HG02870 (cell line): ENCODE results near the gene FOXB1.

Experiments
- ATAC-seq: cut with Tn5 transposase; IDR thresholded peaks from one replicate; pipeline ENCODE4 v1.9.1; 2021; ENCODE audit warnings: mild to moderate bottlenecking, moderate library complexity; ENCODE audit not compliant: unreplicated experiment

FOXB1 gene

DNA sequence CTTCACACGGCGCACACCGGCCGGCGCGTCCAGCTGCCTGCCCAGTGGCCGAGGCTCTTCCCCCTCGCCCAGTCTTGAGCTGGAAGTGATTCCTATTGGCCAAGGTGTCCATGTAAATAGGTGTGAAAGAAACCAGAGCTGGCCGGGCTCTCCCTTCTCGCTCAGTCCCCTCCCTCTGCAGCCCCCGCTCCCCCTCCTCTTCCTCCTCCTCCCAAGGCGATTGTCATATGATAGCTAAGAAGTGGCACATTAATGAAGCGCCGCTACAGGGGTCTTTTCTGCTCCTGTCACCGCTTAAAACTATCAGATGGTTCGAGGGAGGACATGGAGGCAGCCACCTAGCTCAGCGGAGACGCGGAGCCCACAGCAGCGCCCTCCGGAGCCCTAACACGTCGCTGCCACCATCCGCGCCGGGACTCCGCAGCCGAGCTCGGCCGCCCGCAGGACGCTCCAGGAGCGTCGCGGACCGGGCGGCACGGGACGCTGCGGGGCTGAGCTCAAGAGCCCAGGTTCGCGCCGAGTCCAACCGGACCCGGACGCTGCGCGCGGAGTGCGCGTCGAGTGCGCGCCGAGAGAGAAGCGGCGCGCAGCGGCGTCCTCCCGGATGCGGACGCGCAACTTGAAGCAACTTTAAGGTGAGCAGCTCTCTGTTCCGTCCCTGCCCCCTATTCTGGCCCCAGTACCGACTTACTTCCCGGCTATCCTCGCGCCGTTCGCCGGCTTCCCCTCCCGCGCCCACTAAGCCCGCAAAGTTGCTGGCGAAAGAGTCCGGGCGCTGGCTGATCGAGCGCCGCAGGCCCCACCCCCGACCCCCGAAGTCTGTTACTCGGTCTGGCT lies at the start of gene FOXB1:
Gene FOXB1, plus strand, starts transcription at position 303 of the 837 bp plus-strand sequence. CDS start 653 bp downstream, outside the sequence.
- ATAC-seq = no peak

DNA sequence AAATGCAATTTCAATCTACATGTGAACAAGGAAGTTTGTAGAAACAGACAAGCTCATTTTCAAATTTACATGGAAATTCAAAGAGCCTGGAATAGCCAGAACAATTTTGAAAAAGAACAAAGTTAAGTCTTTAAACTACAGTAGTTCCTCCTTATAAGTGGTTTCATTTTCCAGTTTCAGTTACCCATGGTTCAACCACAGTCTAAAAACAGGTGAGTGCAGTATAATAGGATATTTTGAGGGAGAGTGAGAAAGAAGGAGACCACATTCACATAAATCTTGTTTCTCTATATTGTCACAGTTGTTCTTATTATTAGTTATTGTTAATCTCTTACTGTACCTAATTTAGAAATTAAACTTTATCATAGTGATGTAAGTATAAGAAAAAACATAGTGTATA lies 45.8 kb upstream of the FOXB1 start:
- no peak for ATAC-seq

DNA sequence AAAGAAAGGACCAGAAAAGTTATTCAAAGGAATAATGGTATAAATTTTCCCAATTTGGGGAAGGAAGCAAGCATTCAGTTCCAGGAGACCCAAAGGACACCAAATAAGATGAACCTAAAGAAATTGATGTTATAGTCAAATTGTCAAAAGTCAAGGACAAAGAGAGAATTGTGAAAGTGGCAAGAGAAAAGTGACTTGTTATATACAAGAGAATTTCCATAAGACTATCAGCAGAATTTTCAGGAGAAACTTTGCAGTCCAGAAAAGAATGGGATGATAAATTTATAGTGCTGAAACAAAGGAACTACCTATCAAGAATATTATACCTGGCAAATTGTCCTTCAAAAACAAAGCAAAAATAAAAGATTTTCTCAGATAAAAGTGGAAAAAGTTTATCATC lies 43.8 kb upstream of the FOXB1 start:
- no peak for ATAC-seq

DNA sequence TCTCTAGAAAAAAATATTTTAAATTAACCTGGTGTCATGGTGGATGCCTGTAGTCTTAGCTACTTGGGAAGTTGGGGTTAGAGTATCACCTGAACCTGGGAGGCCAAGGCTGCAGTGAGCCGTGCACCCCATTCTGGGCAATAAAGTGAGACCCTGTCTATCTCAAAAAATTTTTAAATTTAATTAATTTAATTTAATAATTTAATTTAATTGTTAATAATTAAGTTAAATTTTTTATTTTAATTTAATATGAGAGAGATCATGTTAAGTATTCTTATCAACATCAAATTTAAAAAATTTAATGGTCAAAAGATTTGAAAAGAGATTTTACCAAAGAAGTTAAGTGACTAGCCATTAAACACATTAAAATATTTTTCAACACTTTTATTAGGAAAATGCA lies 40.8 kb upstream of the FOXB1 start:
- no peak for ATAC-seq

DNA sequence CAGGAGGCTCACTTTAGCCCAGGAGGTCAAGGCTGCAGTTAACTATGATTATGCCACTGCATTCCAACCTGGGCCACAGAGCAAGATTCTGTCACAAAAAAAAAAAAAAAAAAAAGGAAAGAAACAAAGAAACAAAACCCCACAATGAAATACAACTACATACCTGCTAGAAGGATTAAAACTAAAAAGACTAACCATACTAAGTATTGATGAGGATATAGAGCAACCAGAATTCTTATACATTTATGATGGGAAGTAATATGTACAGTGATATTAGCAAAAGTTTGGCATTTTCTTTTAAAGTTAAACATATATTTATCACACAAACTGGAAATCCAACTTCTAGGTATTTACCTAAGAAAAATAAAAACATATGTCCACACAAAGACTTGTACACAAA lies 40.2 kb upstream of the FOXB1 start:
- ATAC-seq = no peak

DNA sequence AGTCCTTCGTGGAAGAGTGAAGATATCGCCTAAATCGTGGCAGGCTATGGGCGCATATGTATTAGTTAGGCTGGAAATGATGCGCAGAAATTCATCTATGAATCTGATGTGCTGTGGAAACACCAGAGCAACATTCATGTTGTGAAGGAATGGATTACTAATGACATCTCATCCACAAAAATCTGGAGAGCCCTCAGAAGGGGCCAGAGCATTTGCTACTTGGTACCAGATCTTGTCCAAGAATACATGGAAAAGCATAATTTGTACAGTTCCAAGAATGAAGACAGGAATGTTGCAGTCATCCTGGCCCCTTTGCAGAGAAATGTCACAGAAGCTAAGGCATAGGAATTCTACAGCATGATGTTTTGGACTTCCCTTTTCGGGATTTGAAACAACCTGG lies 38.4 kb upstream of the FOXB1 start:
- ATAC-seq = no peak

DNA sequence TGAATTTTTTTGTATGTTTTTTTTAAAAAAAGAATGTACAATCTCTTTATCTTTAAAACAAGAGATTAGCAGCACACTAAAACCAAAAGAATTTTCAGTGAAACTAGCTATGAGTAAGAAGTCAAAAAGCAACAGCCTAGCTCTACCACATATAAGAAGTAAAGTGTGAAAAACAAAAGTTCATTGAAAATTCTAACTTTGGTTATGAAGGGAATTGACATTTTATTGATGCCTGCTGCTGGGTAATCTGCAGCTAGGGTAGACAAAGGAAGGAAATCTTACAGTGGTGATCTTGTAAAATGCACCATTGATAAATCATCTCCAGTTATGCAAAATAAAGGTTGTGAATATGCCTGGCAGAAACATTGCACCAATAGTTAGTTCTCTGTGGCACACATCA lies 37.8 kb upstream of the FOXB1 start:
- no peak for ATAC-seq

DNA sequence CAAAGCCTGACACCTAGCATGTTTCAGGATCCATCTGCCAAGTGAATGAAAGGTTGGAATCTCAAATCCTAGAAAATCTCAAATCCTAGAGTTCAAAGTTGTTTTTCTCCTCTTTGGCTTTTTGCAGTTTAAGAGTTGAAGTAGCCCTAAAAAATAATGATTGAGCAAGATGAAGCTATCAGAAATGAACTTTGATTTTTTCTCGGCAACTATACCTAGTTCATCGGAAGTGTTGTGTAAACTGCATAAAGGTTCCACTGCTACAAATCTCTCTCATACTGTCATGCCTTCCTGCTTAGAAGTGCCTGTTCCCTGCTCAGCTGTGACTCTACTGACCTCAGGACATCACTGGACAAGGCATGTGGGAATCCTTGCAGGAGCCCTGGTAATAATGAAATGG lies 35.8 kb upstream of the FOXB1 start:
- no peak for ATAC-seq

DNA sequence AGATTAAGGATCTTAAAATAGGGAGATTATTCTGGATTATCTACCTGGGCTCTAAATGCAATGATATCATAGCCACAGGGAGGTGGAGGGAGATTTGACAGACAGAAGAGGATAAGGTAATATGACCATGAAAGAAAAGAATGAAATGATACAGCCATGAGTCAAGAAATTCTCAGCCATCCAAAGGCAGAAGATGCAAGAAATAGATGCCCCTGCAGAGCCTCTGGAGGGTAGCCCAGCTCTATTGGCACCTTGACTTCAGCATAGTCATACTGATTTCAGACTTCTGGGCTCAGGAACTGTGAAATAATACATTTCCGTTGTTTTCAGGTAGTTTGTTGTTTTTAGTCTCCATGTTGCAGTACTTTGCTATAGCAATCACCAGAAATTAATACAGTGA lies 31.9 kb upstream of the FOXB1 start:
- ATAC-seq = no peak

DNA sequence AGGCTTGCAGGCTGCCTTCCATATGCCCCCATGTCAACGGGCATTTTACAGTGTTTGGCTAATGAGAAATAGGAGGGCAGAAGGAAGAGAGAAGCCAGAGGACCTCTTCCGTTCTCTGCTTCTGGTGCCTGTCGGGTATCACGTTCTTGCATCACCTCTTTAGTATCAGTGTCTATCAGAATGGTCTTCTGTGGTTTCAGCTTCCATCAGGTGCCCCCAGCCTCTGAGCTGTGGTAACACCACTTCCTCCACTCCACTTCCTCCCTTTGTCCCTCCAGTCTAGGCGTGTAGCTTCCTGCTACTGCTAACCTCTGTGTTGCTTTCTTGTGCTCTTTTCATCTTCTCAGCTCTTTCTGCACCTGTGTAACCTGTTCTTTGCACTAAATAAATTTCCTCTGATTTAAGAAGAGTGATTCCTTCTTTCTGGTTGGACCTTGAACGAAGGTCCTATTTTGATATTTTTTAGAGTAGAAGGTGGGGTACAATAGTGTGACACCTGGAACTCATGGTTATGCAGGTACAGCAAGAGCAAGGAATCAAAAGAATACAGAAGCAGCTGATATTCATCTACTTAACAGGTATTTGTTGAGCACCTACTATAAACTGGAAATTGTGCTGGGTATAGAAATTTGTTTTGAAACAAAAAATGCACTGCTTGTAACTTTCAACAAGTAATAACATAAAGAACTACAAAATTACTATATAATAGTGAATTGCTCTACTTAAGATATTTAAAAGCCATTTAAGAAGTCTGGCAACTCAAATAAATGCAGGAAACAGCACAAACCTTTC lies 27.4 kb upstream of the FOXB1 start:
- no peak for ATAC-seq

DNA sequence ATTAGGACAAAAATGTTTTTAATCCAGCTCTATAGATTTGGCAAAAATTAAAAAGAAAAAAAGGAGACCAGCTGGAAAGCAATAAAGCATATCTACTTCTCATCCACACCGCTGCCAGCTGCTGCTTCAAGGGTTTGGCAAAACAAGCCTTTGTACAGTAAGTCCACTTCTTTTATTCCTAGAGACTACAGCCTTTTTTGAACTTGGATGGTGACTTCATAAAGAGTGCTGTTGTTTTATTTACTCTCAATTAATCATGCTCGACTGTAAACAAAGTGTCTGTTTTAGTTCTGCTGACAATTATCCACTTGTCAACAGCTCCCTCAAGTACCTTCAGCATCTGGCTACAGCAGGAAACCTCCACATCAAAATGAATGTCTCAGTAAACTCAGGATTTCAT lies 12.3 kb upstream of the FOXB1 start:
- ATAC-seq = no peak

DNA sequence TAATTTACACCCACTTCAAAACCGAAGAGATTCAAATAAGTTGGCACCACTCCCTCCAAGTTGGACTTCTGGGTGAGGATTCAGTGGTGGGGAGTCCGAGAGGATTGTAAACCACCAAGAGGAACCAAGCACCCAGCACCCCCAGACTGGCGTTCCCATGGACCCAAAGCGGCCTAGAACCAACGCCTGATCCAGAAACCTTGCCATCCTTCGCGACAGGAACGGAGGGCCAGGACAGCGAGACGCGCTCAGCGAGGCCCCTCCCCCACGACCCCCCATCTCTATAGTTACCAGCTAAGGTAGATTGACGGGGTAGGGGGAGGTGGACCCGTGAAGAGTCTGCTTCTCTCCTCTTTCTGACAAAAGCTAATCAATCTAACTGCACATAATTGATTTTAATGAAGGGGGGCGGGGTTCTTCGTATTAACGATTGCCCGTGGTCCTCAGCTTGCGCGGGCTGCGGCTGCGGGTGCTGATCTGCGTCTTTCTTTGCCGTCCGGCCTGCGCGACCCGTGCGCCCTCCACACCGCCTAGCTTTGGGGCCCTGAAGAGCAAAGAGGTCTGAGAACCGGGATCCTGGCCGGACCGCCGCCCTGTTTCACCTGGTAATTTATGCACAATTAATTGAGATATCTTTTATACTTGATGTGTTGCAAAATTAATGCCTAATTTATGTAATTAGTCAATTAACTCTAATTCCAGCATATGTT lies 10.9 kb upstream of the FOXB1 start:
- ATAC-seq = no peak

DNA sequence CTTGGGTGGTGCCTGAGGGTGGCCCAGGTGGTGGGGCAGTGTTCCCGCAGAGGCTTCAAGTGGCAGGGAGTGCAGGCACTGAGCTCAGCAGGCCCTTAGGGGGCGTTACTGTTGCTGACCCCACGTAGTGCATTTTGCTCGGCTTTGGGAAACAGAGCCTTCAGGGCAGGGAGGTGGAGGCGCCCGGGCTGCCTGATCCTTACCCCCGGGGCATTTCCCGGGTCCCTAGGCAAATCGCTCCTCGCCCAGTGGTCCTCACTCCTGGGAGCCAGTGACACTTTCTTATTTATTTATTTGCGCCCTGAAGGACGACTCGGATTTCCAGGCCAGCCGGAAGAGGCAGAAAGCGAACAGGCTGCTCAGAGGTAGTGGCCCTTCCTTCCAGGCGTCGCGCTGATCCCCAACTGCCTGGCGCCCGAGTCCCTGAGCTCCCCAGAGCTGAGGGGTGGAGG lies 10.1 kb upstream of the FOXB1 start:
- ATAC-seq = no peak

DNA sequence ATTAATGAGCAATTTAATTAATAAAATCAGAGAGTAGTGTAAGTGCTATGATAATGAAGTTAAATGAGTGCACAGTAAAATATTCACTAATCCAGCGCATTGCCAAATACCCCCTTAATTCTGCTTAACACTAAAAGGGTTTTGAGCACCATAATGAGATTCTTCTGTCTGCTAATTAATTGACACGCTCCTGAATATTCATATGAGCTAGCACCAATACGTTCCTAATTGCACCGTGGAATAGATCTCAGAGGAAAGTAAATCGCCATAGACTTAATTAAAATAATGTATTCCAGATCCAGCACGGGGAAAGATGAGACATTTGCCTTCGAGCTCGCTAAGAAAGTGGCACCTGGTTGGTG lies 9.6 kb upstream of the FOXB1 start:
- ATAC-seq = no peak

DNA sequence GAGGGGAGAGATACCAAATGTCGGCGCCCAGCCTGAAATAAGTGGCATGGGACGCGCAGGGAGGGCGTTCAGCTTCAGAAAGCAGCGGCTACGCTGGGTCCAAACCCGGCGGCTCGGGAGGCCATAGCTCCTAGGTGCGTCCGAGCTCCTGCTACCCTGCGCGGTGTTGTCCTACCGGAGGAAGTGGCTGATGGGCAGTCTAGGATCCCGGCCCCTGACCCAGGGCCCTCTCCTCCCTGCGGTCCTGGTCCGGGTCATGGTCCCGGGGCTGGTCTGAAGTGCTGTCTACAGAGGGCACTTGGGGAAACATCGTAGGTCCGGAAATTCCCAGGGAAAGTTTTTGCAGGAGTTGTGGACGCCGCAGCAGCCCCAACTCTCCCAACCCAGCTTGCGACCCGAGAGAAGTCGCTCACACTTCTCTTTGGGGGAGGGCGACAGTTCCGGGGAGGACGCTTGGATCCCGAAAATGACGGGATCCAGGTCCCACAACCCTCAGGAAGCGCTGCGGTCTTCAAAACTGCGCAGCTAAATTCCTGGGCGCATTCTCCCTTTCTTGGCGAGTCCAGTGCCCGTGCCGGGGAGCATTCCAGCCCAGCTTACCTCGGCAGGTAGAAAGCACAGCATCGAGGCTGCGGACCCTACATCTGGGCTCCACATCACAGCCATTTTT lies 9.1 kb upstream of the FOXB1 start:
- no peak for ATAC-seq

DNA sequence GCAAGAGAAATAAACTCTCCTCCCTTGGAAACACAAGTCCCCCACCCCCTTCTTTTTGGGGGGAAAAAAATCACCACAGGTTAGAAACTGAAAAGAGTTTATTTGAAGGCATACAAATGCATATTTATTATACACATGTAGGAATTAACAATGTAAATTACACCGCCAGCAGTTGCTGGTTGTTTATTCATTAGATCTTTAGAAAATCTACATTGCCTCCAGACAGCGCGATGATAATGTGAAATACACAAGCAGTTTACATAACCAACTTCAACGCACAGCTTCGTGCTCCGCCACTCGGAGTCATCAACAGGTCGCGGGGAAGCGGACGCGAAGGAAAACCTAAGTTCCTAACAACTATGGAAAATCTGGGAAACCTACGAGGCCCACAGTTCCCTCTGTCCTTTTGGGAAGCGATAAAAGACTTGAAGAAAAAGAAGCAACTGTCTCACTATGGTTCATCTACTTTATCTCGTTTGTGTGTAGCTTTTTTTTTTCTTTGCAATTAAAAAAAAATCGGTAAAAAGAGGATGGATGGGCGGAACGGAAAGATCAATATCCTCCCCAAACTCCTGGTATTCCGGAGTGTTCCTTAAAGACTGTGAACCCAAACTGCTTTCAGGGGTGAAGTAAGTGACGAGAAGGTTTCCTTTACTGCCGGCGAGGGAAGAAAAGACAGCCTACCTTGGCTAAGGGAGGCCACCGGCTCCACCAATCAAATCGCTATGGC lies 8.4 kb upstream of the FOXB1 start:
- ATAC-seq = no peak

DNA sequence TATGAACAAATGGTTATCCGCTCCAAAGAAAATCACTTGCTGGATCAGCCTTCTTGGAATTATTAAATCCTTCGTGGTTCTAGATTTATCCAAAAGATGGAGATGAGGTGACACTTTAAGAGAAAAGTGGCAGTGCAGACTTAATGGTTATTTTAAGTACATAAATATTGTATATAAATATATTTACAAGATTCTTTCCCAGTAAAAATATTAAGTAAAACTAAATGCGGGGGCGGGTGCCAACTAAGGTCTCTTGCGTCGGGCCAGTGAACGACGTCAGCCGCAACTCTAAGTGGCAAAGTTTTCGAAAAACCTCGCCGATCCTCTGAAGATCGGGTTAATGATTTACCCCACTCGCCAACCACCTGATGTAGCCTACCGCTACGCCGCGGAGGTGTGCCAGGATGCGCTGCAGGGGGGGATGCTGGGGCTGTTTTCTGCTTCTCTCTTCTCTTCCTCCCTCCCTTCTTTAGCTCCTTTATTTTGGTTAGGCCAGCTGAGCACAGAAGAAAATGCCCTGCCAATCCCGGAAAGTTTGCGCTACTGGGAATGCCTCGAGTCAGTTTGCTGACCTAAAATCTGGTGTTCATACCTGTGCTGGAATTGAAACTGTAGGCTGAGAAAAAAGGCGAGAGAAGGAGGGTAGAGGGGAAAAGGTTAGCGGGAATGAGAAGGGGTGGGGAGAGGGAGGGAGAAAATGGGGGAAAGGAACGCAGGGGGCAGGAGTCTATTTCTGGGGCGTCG lies 7.6 kb upstream of the FOXB1 start:
- no peak for ATAC-seq

DNA sequence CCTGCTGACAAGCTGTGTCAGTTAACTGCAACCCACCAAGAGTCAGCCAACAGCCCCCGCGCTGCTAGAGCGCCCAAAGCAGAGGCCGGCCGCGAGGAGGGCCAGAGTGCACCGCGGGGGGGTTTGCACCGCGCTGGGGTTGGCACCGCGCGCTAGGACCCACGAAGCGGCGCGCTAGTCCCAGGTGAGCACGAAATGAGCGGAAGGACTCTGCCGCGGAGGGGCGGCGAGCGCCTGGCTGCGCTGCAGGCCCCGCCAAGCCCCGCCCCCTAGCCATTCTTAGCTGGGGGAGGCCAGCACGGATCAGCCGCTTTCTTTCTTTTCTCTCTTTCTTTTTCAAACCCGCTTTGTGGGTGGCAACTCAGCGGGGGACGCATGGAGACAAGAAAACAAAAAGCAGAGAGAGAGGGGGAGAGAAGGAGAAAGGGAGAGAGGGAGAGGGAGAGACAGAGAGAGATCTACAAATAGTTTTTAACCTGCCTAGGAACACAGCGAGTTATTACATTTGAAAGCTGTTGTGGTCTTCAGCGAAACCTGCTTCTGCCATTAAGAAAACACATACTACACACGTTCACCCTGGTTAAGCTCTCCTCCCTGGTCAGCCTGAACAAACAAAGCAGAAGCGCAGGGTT lies 6.9 kb upstream of the FOXB1 start:
- ATAC-seq = no peak

DNA sequence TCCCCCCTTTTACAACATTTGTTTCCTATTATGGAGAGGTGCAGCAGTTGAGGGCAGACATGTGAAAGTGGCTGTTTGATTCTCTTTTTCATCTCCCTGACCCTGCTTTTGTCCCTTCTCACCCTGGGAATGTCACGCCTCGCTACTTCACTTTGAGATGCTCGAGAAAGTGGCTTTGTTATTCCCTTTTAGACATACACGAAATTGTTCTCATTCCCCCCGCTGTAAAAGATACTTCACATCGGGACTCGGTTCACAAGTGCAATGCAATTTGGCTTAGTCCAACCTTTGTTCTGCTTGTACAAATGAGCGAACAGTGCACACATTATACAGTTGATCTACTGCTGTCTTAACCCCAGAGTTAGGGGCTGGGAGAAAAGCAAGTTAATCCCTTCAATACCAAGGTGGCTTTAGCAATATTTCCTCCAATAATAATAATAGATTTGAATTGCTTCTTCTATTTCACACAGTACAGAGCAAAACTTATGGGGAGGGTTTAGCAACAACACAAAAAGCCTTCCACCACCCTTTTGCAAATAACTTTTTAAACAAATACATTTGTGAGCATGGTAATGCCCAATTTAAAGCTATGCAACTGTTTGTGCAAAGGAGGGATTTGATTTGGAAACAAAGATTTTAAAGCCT lies 5.7 kb upstream of the FOXB1 start:
- ATAC-seq = no peak
